ENCODE data around the gene SERPINB1. TPM values are rescaled to one million over a fixed set of nuclear protein-coding genes. Genes with fewer than 3 reads are reported as not detected.
"Not testable (repeated sequence)": the region's sequence is repeated elsewhere in the genome, so short reads cannot be mapped to it uniquely, and the experiment has no call there.

Gene SERPINB1
- total RNA-seq, 1 experiment from 2014 or later = 75.6 TPM

- TF ChIP-seq CTCF (IDR thresholded peaks at IDR 0.05; ENCODE audit: insufficient read depth in 1 of 2, low read depth in 1 of 2, low read length in 1 of 2, severe bottlenecking in 1 of 2, unreplicated experiment in 1 of 2) = no peak
- BruUV-seq (replicated peaks) = no TSS peak
- peaks cover 19% of the 10 kb centered on the region for H3K4me1 ChIP-seq
- ChIA-PET POLR2A (no interaction called here), CTCF (no interaction called here)
- intact Hi-C loops (cut with micrococcal nuclease; ENCODE audit: unreplicated experiment) = no loop called here
- peaks cover 25% of the 10 kb centered on the region for H3K4me1 Mint-ChIP-seq (ENCODE audit: low read depth, unreplicated experiment)
- H3K4me3 Mint-ChIP-seq (ENCODE audit: unreplicated experiment) = no peak overlapping the region
- H3K9me3 Mint-ChIP-seq (ENCODE audit: unreplicated experiment) = no peaks in the 10 kb centered on the region
- no peaks in the 10 kb centered on the region for H3K36me3 ChIP-seq (ENCODE audit: control insufficient read depth, insufficient read depth, low read length)
- DNase-seq = no peak
- H3K4me3 ChIP-seq (ENCODE audit: low read depth, low read length) = no peak overlapping the region
- H3K36me3 Mint-ChIP-seq (ENCODE audit: insufficient read depth, unreplicated experiment) = no peaks in the 10 kb centered on the region
- H3K27me3 ChIP-seq (replicated peaks; ENCODE audit: control insufficient read depth, insufficient read depth, low read length) = no peaks in the 10 kb centered on the region
- H3K9me3 ChIP-seq = no peaks in the 10 kb centered on the region
- no peaks in the 10 kb centered on the region for H3K27me3 Mint-ChIP-seq (ENCODE audit: insufficient read depth, unreplicated experiment)
- no peak overlapping the region for H3K27ac Mint-ChIP-seq (ENCODE audit: unreplicated experiment)
These were observed 39.8 kb upstream of the SERPINB1 start for GRCh38 chr6:2881423-2881822.

GRCh38 chr6:2880156-2880555 lies 38.5 kb upstream of the SERPINB1 start:
- H3K4me3 Mint-ChIP-seq (ENCODE audit: unreplicated experiment); CTCF ChIA-PET: not testable (repeated sequence)
- H3K4me1 Mint-ChIP-seq (ENCODE audit: low read depth, unreplicated experiment) = peaks cover 25% of the 10 kb centered on the region

DNA sequence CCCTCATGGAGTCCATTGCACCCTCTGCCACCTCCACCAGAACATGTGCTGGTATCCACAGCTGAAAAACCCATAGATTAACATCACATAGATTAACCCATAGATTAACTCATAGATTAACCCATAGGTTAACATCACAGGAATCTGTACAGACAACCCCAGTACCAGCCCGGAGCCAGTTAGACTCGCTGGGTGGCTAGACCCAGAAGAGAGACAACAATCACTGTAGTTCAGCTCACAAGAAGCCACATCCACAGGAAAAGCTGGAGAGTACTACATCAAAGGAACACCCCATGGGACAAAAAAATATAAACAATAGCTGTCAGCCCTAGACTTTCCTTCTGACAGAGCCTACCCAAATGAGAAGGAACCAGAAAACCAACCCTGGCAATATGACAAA lies 36.3 kb upstream of the SERPINB1 start:
- Mint-ChIP-seq H3K9me3 (ENCODE audit: unreplicated experiment) (no peaks in the 10 kb centered on the region), H3K4me1 (ENCODE audit: low read depth, unreplicated experiment) (peaks cover 25% of the 10 kb centered on the region), H3K27ac (ENCODE audit: unreplicated experiment) (peak overlapping the region; percentile 97), H3K4me3 (ENCODE audit: unreplicated experiment) (peak overlapping the region; percentile 68), H3K27me3 (ENCODE audit: insufficient read depth, unreplicated experiment) (no peaks in the 10 kb centered on the region), H3K36me3 (ENCODE audit: insufficient read depth, unreplicated experiment) (peaks cover 9% of the 10 kb centered on the region)
- H3K4me3 ChIP-seq (ENCODE audit: low read depth, low read length) = no peak overlapping the region
- CTCF ChIA-PET = interaction anchor here (0.8 to 2.0 kb wide), 4 partner anchors 36 to 94 kb away, joined by 3 to 9 read pairs (median 4); no protein-coding TSS in a partner anchor
- intact Hi-C loops (cut with micrococcal nuclease; ENCODE audit: unreplicated experiment) = no loop called here
- BruUV-seq (replicated peaks) = no TSS peak
- no peaks in the 10 kb centered on the region for H3K27me3 ChIP-seq (replicated peaks; ENCODE audit: control insufficient read depth, insufficient read depth, low read length)
- peaks cover 29% of the 10 kb centered on the region for H3K4me1 ChIP-seq
- no peak for DNase-seq
- POLR2A ChIA-PET = interaction anchor here (2.9 kb wide), 1 partner anchor 14 kb away, joined by 25 read pairs; no protein-coding TSS in a partner anchor
- no peaks in the 10 kb centered on the region for H3K36me3 ChIP-seq (ENCODE audit: control insufficient read depth, insufficient read depth, low read length)
- no peak for TF ChIP-seq CTCF (IDR thresholded peaks at IDR 0.05; ENCODE audit: insufficient read depth in 1 of 2, low read depth in 1 of 2, low read length in 1 of 2, severe bottlenecking in 1 of 2, unreplicated experiment in 1 of 2)
- H3K9me3 ChIP-seq = no peaks in the 10 kb centered on the region

More at GRCh38 chr6:2880156-2880555, 38.5 kb upstream of the SERPINB1 start:
- H3K9me3 ChIP-seq; BruUV-seq (replicated peaks); DNase-seq; H3K4me3 ChIP-seq (ENCODE audit: low read depth, low read length); H3K27ac Mint-ChIP-seq (ENCODE audit: unreplicated experiment); intact Hi-C loops (cut with micrococcal nuclease; ENCODE audit: unreplicated experiment); H3K9me3 Mint-ChIP-seq (ENCODE audit: unreplicated experiment); POLR2A ChIA-PET; H3K27me3 Mint-ChIP-seq (ENCODE audit: insufficient read depth, unreplicated experiment); H3K36me3 Mint-ChIP-seq (ENCODE audit: insufficient read depth, unreplicated experiment); H3K36me3 ChIP-seq (ENCODE audit: control insufficient read depth, insufficient read depth, low read length); H3K27me3 ChIP-seq (replicated peaks; ENCODE audit: control insufficient read depth, insufficient read depth, low read length): not testable (repeated sequence)
- H3K4me1 ChIP-seq = peaks cover 21% of the 10 kb centered on the region

Data from Caco-2 (cell line).